Measurements from ENCODE around the gene PDCD6IP.

GRCh38 chr3:33775363-33775762 is 23.1 kb upstream of the PDCD6IP start:
- TF ChIP-seq CTCF (IDR thresholded peaks at IDR 0.05) = no peak
- no peak for TF ChIP-seq POLR2AphosphoS5 (IDR thresholded peaks at IDR 0.05; ENCODE audit: low read depth, low read length)
- no peak for TF ChIP-seq TCF7L2 (IDR thresholded peaks at IDR 0.05; ENCODE audit: low read depth, low read length)
- no peak for TF ChIP-seq SIN3A (IDR thresholded peaks at IDR 0.05; ENCODE audit: borderline replicate concordance, insufficient read depth, low read depth, low read length)
- no peak for TF ChIP-seq REST (IDR thresholded peaks at IDR 0.05; ENCODE audit: insufficient read depth in 1 of 2, low read depth in 2 of 2, low read length in 1 of 2)
